ENCODE results near the gene ZSCAN20. TPM values are rescaled to one million over a fixed set of nuclear protein-coding genes. Genes with fewer than 3 reads are reported as not detected.

ZSCAN20 gene
- total RNA-seq, 1 donor from 2014 or later, result 6.9 TPM

GRCh38 chr1:33471416-33471815 is 1.0 kb upstream of the ZSCAN20 start:
- Histone ChIP-seq H3K9me3 (ENCODE audit: insufficient read depth, low read depth, low read length) (no peaks in the 10 kb centered on the region), H3K4me1 (ENCODE audit: insufficient read depth, low read length) (peaks cover 37% of the 10 kb centered on the region), H3K27ac (ENCODE audit: low read depth, low read length) (no peak overlapping the region), H3K9ac (ENCODE audit: low read length) (no peak overlapping the region), H2AFZ (ENCODE audit: low read depth, low read length) (no peak overlapping the region), H3K79me2 (ENCODE audit: insufficient read depth, low read length) (peaks cover 19% of the 10 kb centered on the region), H3K27me3 (ENCODE audit: insufficient read depth, low read length) (no peaks in the 10 kb centered on the region), H4K20me1 (ENCODE audit: insufficient read depth, low read length) (no peaks in the 10 kb centered on the region), H3K4me2 (ENCODE audit: low read length) (no peak overlapping the region), H3K4me3 (ENCODE audit: insufficient read depth, low read depth, low read length) (no peak overlapping the region), H3K36me3 (ENCODE audit: insufficient read depth, low read length) (no peaks in the 10 kb centered on the region)
- Mint-ChIP-seq H3K27ac (ENCODE audit: unreplicated experiment) (peak overlapping the region; percentile 30), H3K4me3 (ENCODE audit: unreplicated experiment) (peak overlapping the region; percentile 20), H3K27me3 (ENCODE audit: low read depth, unreplicated experiment) (peaks cover 2% of the 10 kb centered on the region), H3K36me3 (ENCODE audit: low read depth, unreplicated experiment) (peaks cover 2% of the 10 kb centered on the region), H3K9me3 (ENCODE audit: unreplicated experiment) (no peaks in the 10 kb centered on the region), H3K4me1 (ENCODE audit: low read depth, unreplicated experiment) (peaks cover 26% of the 10 kb centered on the region)
- DNase-seq (ENCODE audit: low read depth) (no peak), FAIRE-seq (no peak)
- TF ChIP-seq CTCF (IDR thresholded peaks at IDR 0.05; ENCODE audit: insufficient read depth, low read depth, low read length) (no peak), EZH2 (IDR thresholded peaks at IDR 0.05; ENCODE audit: insufficient read depth, low read length) (no peak)

DNA sequence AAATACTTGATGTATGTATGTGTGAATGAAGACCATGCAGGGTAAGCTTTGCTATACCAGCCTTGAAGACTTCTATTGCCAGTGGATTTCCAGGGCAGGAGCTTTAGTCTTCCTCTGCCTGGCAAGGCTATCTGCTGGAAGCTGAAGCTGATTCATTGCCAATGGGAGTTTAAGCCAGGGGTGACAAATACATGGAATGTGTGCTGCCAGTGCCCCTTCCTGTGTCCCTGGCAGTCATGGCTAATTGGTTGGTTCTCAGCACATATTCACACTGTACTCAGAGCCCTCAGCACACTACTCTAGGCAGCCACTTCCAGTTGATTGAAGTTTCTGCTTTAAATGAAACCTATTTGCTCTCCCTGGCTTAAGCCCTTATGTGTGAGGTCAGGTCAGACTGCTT is 1.5 kb downstream of the ZSCAN20 start:
- Histone ChIP-seq H3K27ac (ENCODE audit: low read depth, low read length) (no peak overlapping the region), H3K4me3 (ENCODE audit: insufficient read depth, low read depth, low read length) (no peak overlapping the region), H3K9ac (ENCODE audit: low read length) (no peak overlapping the region), H3K4me2 (ENCODE audit: low read length) (no peak overlapping the region), H4K20me1 (ENCODE audit: insufficient read depth, low read length) (peaks cover 15% of the 10 kb centered on the region), H3K9me3 (ENCODE audit: insufficient read depth, low read depth, low read length) (no peaks in the 10 kb centered on the region), H3K27me3 (ENCODE audit: insufficient read depth, low read length) (no peaks in the 10 kb centered on the region), H3K79me2 (ENCODE audit: insufficient read depth, low read length) (peaks cover 33% of the 10 kb centered on the region), H3K4me1 (ENCODE audit: insufficient read depth, low read length) (peaks cover 28% of the 10 kb centered on the region), H2AFZ (ENCODE audit: low read depth, low read length) (no peak overlapping the region), H3K36me3 (ENCODE audit: insufficient read depth, low read length) (peaks cover under 1% of the 10 kb centered on the region)
- peak overlapping the region; percentile 89 for H3K4me3 Mint-ChIP-seq (ENCODE audit: unreplicated experiment)
- H3K27me3 Mint-ChIP-seq (ENCODE audit: low read depth, unreplicated experiment), result no peaks in the 10 kb centered on the region
- H3K4me1 Mint-ChIP-seq (ENCODE audit: low read depth, unreplicated experiment), result peaks cover 18% of the 10 kb centered on the region
- no peak for FAIRE-seq
- no peak overlapping the region for H3K27ac Mint-ChIP-seq (ENCODE audit: unreplicated experiment)
- no peak for DNase-seq (ENCODE audit: low read depth)
- no peak for TF ChIP-seq CTCF (IDR thresholded peaks at IDR 0.05; ENCODE audit: insufficient read depth, low read depth, low read length)
- TF ChIP-seq EZH2 (IDR thresholded peaks at IDR 0.05; ENCODE audit: insufficient read depth, low read length), result no peak
- H3K36me3 Mint-ChIP-seq (ENCODE audit: low read depth, unreplicated experiment), result peaks cover 4% of the 10 kb centered on the region
- no peaks in the 10 kb centered on the region for H3K9me3 Mint-ChIP-seq (ENCODE audit: unreplicated experiment)

DNA sequence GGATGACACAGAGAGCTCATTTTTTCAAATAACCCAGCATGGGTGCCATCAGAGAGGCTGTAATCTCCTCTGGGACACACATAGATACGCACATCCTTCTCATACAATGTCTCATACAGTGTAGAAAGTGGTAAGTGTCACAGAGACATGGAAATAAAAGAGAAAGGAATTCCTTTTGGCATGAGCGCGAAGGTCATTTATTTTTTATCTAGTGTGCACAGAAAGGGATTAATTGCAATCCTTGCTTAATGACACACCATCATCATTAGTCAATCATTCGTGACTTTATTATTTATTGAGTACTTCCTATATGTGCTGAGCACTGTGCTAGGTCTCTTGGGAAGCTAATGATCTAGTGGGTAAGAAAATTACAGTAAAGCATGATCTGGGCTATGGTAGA is 5.0 kb downstream of the ZSCAN20 start:
- no peak overlapping the region for H2AFZ ChIP-seq (ENCODE audit: low read depth, low read length)
- Mint-ChIP-seq H3K27ac (ENCODE audit: unreplicated experiment) (no peak overlapping the region), H3K36me3 (ENCODE audit: low read depth, unreplicated experiment) (peaks cover 9% of the 10 kb centered on the region), H3K9me3 (ENCODE audit: unreplicated experiment) (no peaks in the 10 kb centered on the region), H3K27me3 (ENCODE audit: low read depth, unreplicated experiment) (no peaks in the 10 kb centered on the region), H3K4me3 (ENCODE audit: unreplicated experiment) (no peak overlapping the region), H3K4me1 (ENCODE audit: low read depth, unreplicated experiment) (peaks cover 3% of the 10 kb centered on the region)
- H3K9me3 ChIP-seq (ENCODE audit: insufficient read depth, low read depth, low read length), result no peaks in the 10 kb centered on the region
- H3K9ac ChIP-seq (ENCODE audit: low read length), result no peak overlapping the region
- peaks cover 33% of the 10 kb centered on the region for H3K79me2 ChIP-seq (ENCODE audit: insufficient read depth, low read length)
- H3K4me3 ChIP-seq (ENCODE audit: insufficient read depth, low read depth, low read length), result no peak overlapping the region
- TF ChIP-seq EZH2 (IDR thresholded peaks at IDR 0.05; ENCODE audit: insufficient read depth, low read length) (no peak), CTCF (IDR thresholded peaks at IDR 0.05; ENCODE audit: insufficient read depth, low read depth, low read length) (no peak)
- no peak for FAIRE-seq
- no peak overlapping the region for H3K27ac ChIP-seq (ENCODE audit: low read depth, low read length)
- no peaks in the 10 kb centered on the region for H3K27me3 ChIP-seq (ENCODE audit: insufficient read depth, low read length)
- peaks cover 20% of the 10 kb centered on the region for H3K36me3 ChIP-seq (ENCODE audit: insufficient read depth, low read length)
- DNase-seq (ENCODE audit: low read depth), result no peak
- peaks cover 17% of the 10 kb centered on the region for H4K20me1 ChIP-seq (ENCODE audit: insufficient read depth, low read length)
- H3K4me1 ChIP-seq (ENCODE audit: insufficient read depth, low read length), result peaks cover 11% of the 10 kb centered on the region
- H3K4me2 ChIP-seq (ENCODE audit: low read length), result no peak overlapping the region

Measured in astrocyte (in vitro differentiated cells and primary cell).